A549 (cell line): ENCODE results near the gene ARHGAP35. TPM values are rescaled to one million over a fixed set of nuclear protein-coding genes. Genes with fewer than 3 reads are reported as not detected.

Experiments used
- ATAC-seq, 2 experiments: fragments of 200-7000 bp in 1 of 2; fragments of >200 bp in 1 of 2; cut with Nextera tagmentation in 1 of 2; cut with Tn5 transposase in 1 of 2; 3 replicates each; pipeline versions ENCODE4 v1.8.0 to v1.9.1; 2018 to 2020; ENCODE audit warnings: mild to moderate bottlenecking in 1 of 2, moderate library complexity in 1 of 2
- CTCF ChIA-PET: fragments of 300-600 bp; sonication (Branson Sonifier 250); formaldehyde crosslinking; extraction: SDS; loops from one replicate; lab custom pipeline; 2021; ENCODE audit warnings: antibody characterized with exemption, inconsistent platforms; lab: Yijun Ruan, JAX
- POLR2A ChIA-PET: fragments of 350-600 bp; formaldehyde crosslinking; extraction: SDS; loops from one replicate; lab custom pipeline; 2021; ENCODE audit warnings: antibody characterized with exemption, inconsistent platforms; lab: Yijun Ruan, JAX
- DNase-seq, 2 experiments: peaks; one replicate each; pipeline versions ENCODE4 v3.0.0 to v3.0.0-alpha.2; 2011 to 2016; ENCODE audit warnings: low read depth in 1 of 2, low spot score in 1 of 2
- FAIRE-seq: peaks from 2 replicates; lab custom pipeline; 2011; peaks lifted over from hg19 to GRCh38; lab: Jason Lieb, UNC
- H3K27ac ChIP-seq, 2 experiments: fragments of >200 bp; sonication (Bioruptor Twin); formaldehyde crosslinking; 3 replicates each; pipeline ENCODE4 v1.5.1; 2016 to 2017
- H3K4me1 ChIP-seq: fragments of >200 bp; sonication (Bioruptor Twin); formaldehyde crosslinking; 3 replicates; pipeline ENCODE4 v1.6.1; 2016
- H3K4me2 ChIP-seq: fragments of >200 bp; sonication (Bioruptor Twin); formaldehyde crosslinking; 3 replicates; pipeline ENCODE4 v1.6.1; 2016
- H3K4me3 ChIP-seq: fragments of >200 bp; sonication (Bioruptor Twin); formaldehyde crosslinking; 3 replicates; pipeline ENCODE4 v1.5.1; 2016
- H3K9me3 ChIP-seq: fragments of >200 bp; sonication (Bioruptor Twin); formaldehyde crosslinking; 3 replicates; pipeline ENCODE4 v1.6.1; 2016
- BCL3 ChIP-seq: fragments of >200 bp; sonication (Bioruptor Twin); formaldehyde crosslinking; IDR thresholded peaks from 3 replicates; pipeline ENCODE4 v1.6.1; 2016
- CEBPB ChIP-seq, 2 experiments: fragments of >200 bp in 1 of 2; sonication (Bioruptor Twin) in 1 of 2; formaldehyde crosslinking in 1 of 2; IDR thresholded peaks; 2 replicates each; pipeline ENCODE4 v1.6.1; 2012 to 2016
- CHD2 ChIP-seq: fragments of 150-350 bp; IDR thresholded peaks from 2 replicates; pipeline ENCODE4 v1.6.1; 2014; ENCODE audit warnings: low read length; ENCODE audit not compliant: partially characterized antibody
- CHD4 ChIP-seq: fragments of 200-600 bp; sonication (generic); IDR thresholded peaks from 2 replicates; pipeline ENCODE4 v1.6.1; 2016; ENCODE audit warnings: antibody characterized with exemption, mild to moderate bottlenecking, borderline replicate concordance
- CTCF ChIP-seq: fragments of >200 bp; sonication (Bioruptor Twin); formaldehyde crosslinking; IDR thresholded peaks from 3 replicates; pipeline ENCODE4 v1.5.1; 2016
- FOSB ChIP-seq: fragments of 250-450 bp; sonication (Bioruptor Pico); IDR thresholded peaks from 2 replicates; pipeline ENCODE4 v1.5.0; 2020; ENCODE audit warnings: mild to moderate bottlenecking, moderate library complexity
- FOSL2 ChIP-seq, 2 experiments: fragments of 450-650 bp in 1 of 2; fragments of >200 bp in 1 of 2; sonication (Bioruptor Twin) in 1 of 2; formaldehyde crosslinking; IDR thresholded peaks; 2 replicates each; pipeline versions ENCODE4 v1.5.0 to v1.6.1; 2016 to 2020; ENCODE audit warnings: mild to moderate bottlenecking in 1 of 2, moderate library complexity in 1 of 2
- GATA3 ChIP-seq: IDR thresholded peaks from 2 replicates; pipeline ENCODE4 v1.6.1; 2012; ENCODE audit warnings: borderline replicate concordance
- HEYL ChIP-seq: fragments of 250-450 bp; sonication (Bioruptor Pico); IDR thresholded peaks from 2 replicates; pipeline ENCODE4 v1.8.0; 2021; ENCODE audit warnings: mild to moderate bottlenecking, moderate library complexity
- HOXA7 ChIP-seq: fragments of 250-450 bp; sonication (Bioruptor Pico); IDR thresholded peaks from 2 replicates; pipeline ENCODE4 v1.5.0; 2020; ENCODE audit warnings: mild to moderate bottlenecking, moderate library complexity
- JUN ChIP-seq, 2 experiments: fragments of >200 bp; sonication (Bioruptor Twin); formaldehyde crosslinking; IDR thresholded peaks; 2 replicates in 1 of 2; 3 replicates in 1 of 2; pipeline ENCODE4 v1.6.1; 2016 to 2017
- JUNB ChIP-seq: fragments of >200 bp; sonication (Bioruptor Twin); formaldehyde crosslinking; IDR thresholded peaks from 2 replicates; pipeline ENCODE4 v1.6.1; 2016
- KDM5A ChIP-seq: fragments of 200-600 bp; sonication (generic); IDR thresholded peaks from 2 replicates; pipeline ENCODE4 v1.6.1; 2016; ENCODE audit warnings: antibody characterized with exemption, mild to moderate bottlenecking
- MAFK ChIP-seq: fragments of 450-650 bp; IDR thresholded peaks from 2 replicates; pipeline ENCODE4 v1.6.1; 2014; ENCODE audit not compliant: partially characterized antibody
- PHF8 ChIP-seq: fragments of 200-600 bp; sonication (generic); IDR thresholded peaks from 2 replicates; pipeline ENCODE4 v1.6.1; 2016; ENCODE audit warnings: low read depth, mild to moderate bottlenecking, antibody characterized with exemption, moderate library complexity, borderline replicate concordance
- REST ChIP-seq: fragments of 200-600 bp; sonication (generic); IDR thresholded peaks from 2 replicates; pipeline ENCODE4 v1.6.1; 2016; ENCODE audit warnings: antibody characterized with exemption, mild to moderate bottlenecking, moderate library complexity
- SREBF2 ChIP-seq: fragments of 450-650 bp; IDR thresholded peaks from 2 replicates; pipeline ENCODE4 v1.6.1; 2014; ENCODE audit warnings: mild to moderate bottlenecking, moderate library complexity
- ZFP36 ChIP-seq: fragments of 450-650 bp; IDR thresholded peaks from 2 replicates; pipeline ENCODE4 v1.6.1; 2014; ENCODE audit warnings: borderline replicate concordance; ENCODE audit not compliant: partially characterized antibody
- WGBS: methylation state at CpG from one replicate; pipeline ENCODE4 v1.1.6; 2017; ENCODE audit errors: missing lambda C conversion rate; 5-methylcytosine and 5-hydroxymethylcytosine counted together
- polyA plus RNA-seq, 4 experiments: library from polyadenylated mRNA; depleted of rRNA in 3 of 4; stranded (reverse); fragments of >200 nt; fragmentation: RNase III in 1 of 4; extraction: RNeasy Plus Mini Kit Qiagen cat#74134 plus additional on column Dnase treatment in 1 of 4; gene quantifications; 2 replicates in 3 of 4; 3 replicates in 1 of 4; pipeline ENCODE4 v1.2.3, GENCODE V29; 2011 to 2017

ARHGAP35 gene
- polyA plus RNA-seq, 2 of the 4 experiments (the other 2 are of a cell fraction): 33.3 to 48.5 TPM

- Histone ChIP-seq H3K4me1 (peaks cover 56% of the 10 kb centered on the region), H3K9me3 (no peaks in the 10 kb centered on the region), H3K4me2 (no peak overlapping the region; the same call in 2 of the 3 replicates), H3K27ac (peak overlapping the region; percentile 69 to 83; a peak in 5 of 6 replicates), H3K4me3 (no peak overlapping the region)
- FAIRE-seq (no peak), DNase-seq (no peak), ATAC-seq (no peak)
- TF ChIP-seq FOSB (CRISPR knock-in tag): no peak
- no peak for TF ChIP-seq CTCF
- TF ChIP-seq KDM5A: no peak
- TF ChIP-seq HOXA7 (CRISPR knock-in tag): no peak
- TF ChIP-seq JUN (IDR thresholded peaks at IDR 0.05): no peak
- no peak for TF ChIP-seq ZFP36
- no peak for TF ChIP-seq CHD4
- TF ChIP-seq MAFK: no peak
- TF ChIP-seq GATA3: no peak
- TF ChIP-seq PHF8: no peak
- no peak for TF ChIP-seq CHD2
- TF ChIP-seq FOSL2 (IDR thresholded peaks at IDR 0.05): no peak
- TF ChIP-seq FOSL2 (CRISPR knock-in tag; IDR thresholded peaks at IDR 0.05): no peak
- no peak for TF ChIP-seq REST
- no peak for TF ChIP-seq SREBF2
- no peak for TF ChIP-seq JUNB
- no peak for TF ChIP-seq BCL3
- WGBS: 96% methylated on average over 11 of the region's 11 CpGs
- POLR2A ChIA-PET: interaction anchor here (0.7 kb wide), 3 partner anchors 31 to 91 kb away, joined by 5 to 7 read pairs (median 6); no protein-coding TSS in a partner anchor
- CTCF ChIA-PET: interaction anchor here (0.6 to 1.7 kb wide), 6 partner anchors 12 to 109 kb away, joined by 3 to 7 read pairs (median 4); no protein-coding TSS in a partner anchor
These were observed 31.7 kb downstream of the ARHGAP35 start for GRCh38 chr19:46892252-46893179.

- CTCF ChIA-PET: interaction anchor here (0.7 to 2.6 kb wide), 9 partner anchors 10 to 117 kb away, joined by 3 to 17 read pairs (median 4); no protein-coding TSS in a partner anchor
- FAIRE-seq (no peak), DNase-seq (no peak), ATAC-seq (no peak)
- Histone ChIP-seq H3K9me3 (no peaks in the 10 kb centered on the region), H3K4me3 (no peak overlapping the region), H3K4me2 (no peak overlapping the region), H3K4me1 (peaks cover 53% of the 10 kb centered on the region), H3K27ac (peak overlapping the region in 1 of 2 experiments; percentile 83; a peak in 1 of 6 replicates)
- POLR2A ChIA-PET: no interaction called here
- WGBS: 87% methylated on average over 10 of the region's 10 CpGs
- TF ChIP-seq HEYL (CRISPR knock-in tag) (no peak), CEBPB (IDR thresholded peaks at IDR 0.05) (peak in 1 of 2 experiments; percentile 40; a peak in 1 of 4 replicates)
These were observed 35.4 kb downstream of the ARHGAP35 start for GRCh38 chr19:46896076-46896794.
